Panc1 (cell line): ENCODE measurements around the gene SMIM22.

ENCODE experiments used
- POLR2AphosphoS5 ChIP-seq: IDR thresholded peaks from 2 replicates; pipeline ENCODE4 v1.6.1; 2012; ENCODE audit warnings: mild to moderate bottlenecking, low read depth, low read length, moderate library complexity
- TCF7L2 ChIP-seq: IDR thresholded peaks from 2 replicates; pipeline ENCODE4 v1.6.1; 2011; ENCODE audit warnings: mild to moderate bottlenecking, low read depth, low read length, inconsistent platforms
- TF ChIP-seq, protein P1 (sequence below): fragments of 450-650 bp; IDR thresholded peaks from 2 replicates; pipeline ENCODE4 v1.5.1; 2017; ENCODE audit warnings: mild to moderate bottlenecking
- TF ChIP-seq, protein P2 (sequence below), 2 experiments: IDR thresholded peaks; 2 replicates each; pipeline ENCODE4 v1.6.1; 2011 to 2012; ENCODE audit warnings: low read depth in 2 of 2, control low read depth in 1 of 2, low read length in 1 of 2, mild to moderate bottlenecking in 1 of 2, moderate library complexity in 1 of 2; ENCODE audit not compliant: insufficient read depth in 1 of 2

DNA sequence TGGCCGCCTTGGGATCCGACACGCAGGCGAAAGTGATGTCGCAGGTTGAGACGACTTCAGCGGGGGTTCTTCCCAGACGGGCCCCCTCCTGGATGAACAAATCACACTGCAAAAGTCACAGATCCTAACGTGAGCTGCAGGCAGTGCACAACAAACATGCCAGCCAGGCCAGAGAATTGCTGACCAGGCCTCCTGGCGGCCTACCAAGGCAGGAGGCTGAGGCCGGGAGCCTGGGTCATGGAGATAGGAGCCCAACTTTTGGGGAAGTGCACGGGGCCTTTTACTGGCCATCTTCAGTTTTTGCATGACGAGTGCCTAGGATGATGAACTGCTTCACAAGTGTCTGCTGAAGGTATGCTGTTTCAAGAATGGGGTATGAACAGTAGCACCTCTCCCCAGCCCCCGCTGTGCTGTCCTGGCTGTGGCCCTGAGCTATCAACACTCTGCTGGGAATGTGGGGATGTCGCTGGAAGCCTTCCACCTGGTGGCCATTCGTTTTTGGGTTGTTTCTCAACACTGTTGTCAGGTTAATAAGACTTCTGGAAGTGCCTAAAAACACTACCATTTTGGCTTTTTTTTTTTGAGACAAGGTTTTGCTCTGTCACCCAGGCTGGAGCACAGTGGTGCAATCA is 19.5 kb downstream of the SMIM22 start:
- TF ChIP-seq, protein P1, sequence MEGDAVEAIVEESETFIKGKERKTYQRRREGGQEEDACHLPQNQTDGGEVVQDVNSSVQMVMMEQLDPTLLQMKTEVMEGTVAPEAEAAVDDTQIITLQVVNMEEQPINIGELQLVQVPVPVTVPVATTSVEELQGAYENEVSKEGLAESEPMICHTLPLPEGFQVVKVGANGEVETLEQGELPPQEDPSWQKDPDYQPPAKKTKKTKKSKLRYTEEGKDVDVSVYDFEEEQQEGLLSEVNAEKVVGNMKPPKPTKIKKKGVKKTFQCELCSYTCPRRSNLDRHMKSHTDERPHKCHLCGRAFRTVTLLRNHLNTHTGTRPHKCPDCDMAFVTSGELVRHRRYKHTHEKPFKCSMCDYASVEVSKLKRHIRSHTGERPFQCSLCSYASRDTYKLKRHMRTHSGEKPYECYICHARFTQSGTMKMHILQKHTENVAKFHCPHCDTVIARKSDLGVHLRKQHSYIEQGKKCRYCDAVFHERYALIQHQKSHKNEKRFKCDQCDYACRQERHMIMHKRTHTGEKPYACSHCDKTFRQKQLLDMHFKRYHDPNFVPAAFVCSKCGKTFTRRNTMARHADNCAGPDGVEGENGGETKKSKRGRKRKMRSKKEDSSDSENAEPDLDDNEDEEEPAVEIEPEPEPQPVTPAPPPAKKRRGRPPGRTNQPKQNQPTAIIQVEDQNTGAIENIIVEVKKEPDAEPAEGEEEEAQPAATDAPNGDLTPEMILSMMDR = no peak
- TF ChIP-seq TCF7L2 = no peak
- no peak for TF ChIP-seq POLR2AphosphoS5
- TF ChIP-seq, protein P2, sequence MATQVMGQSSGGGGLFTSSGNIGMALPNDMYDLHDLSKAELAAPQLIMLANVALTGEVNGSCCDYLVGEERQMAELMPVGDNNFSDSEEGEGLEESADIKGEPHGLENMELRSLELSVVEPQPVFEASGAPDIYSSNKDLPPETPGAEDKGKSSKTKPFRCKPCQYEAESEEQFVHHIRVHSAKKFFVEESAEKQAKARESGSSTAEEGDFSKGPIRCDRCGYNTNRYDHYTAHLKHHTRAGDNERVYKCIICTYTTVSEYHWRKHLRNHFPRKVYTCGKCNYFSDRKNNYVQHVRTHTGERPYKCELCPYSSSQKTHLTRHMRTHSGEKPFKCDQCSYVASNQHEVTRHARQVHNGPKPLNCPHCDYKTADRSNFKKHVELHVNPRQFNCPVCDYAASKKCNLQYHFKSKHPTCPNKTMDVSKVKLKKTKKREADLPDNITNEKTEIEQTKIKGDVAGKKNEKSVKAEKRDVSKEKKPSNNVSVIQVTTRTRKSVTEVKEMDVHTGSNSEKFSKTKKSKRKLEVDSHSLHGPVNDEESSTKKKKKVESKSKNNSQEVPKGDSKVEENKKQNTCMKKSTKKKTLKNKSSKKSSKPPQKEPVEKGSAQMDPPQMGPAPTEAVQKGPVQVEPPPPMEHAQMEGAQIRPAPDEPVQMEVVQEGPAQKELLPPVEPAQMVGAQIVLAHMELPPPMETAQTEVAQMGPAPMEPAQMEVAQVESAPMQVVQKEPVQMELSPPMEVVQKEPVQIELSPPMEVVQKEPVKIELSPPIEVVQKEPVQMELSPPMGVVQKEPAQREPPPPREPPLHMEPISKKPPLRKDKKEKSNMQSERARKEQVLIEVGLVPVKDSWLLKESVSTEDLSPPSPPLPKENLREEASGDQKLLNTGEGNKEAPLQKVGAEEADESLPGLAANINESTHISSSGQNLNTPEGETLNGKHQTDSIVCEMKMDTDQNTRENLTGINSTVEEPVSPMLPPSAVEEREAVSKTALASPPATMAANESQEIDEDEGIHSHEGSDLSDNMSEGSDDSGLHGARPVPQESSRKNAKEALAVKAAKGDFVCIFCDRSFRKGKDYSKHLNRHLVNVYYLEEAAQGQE (IDR thresholded peaks at IDR 0.05; ENCODE audit: insufficient read depth in 1 of 2, low read depth in 2 of 2, low read length in 1 of 2) = no peak
